GM18951 (cell line): ENCODE data around the gene FAM234B.
"Not testable (repeated sequence)": the region's sequence is repeated elsewhere in the genome, so short reads cannot be mapped to it uniquely, and the experiment has no call there.

Source experiments
- POLR2A ChIP-seq: IDR thresholded peaks from 4 replicates; pipeline ENCODE4 v1.6.1; 2011; ENCODE audit warnings: mild to moderate bottlenecking; ENCODE audit not compliant: insufficient read length, insufficient read depth; ENCODE audit errors: extremely low read depth
- in situ Hi-C: fragments of 300-500 bp; cut with MboI; formaldehyde crosslinking; loops from one replicate; pipeline ENCODE4 v1.12.0; 2022; ENCODE audit warnings: low sequenced_read_pairs, mixed read lengths, inconsistent platforms; ENCODE audit not compliant: unreplicated experiment

The FAM234B gene

GRCh38 chr12:13032164-13032563, 12.0 kb upstream of the FAM234B start:
- in situ Hi-C loops: no loop called here
- no peak for TF ChIP-seq POLR2A

- no peak for TF ChIP-seq POLR2A
- in situ Hi-C loops: no loop called here
Measured at GRCh38 chr12:13033476-13033875, 10.7 kb upstream of the FAM234B start.

GRCh38 chr12:13035335-13035734, 8.8 kb upstream of the FAM234B start:
- in situ Hi-C loops: not testable (repeated sequence)

- no peak for TF ChIP-seq POLR2A
- in situ Hi-C loops: no loop called here
Measured at GRCh38 chr12:13036881-13037280, 7.3 kb upstream of the FAM234B start.

GRCh38 chr12:13038491-13039161, 5.6 kb upstream of the FAM234B start:
- no peak for TF ChIP-seq POLR2A
- in situ Hi-C loops: no loop called here

- in situ Hi-C loops: no loop called here
- TF ChIP-seq POLR2A: no peak
Measured at GRCh38 chr12:13039328-13039956, 4.7 kb upstream of the FAM234B start.

- in situ Hi-C loops: no loop called here
- no peak for TF ChIP-seq POLR2A
Measured at GRCh38 chr12:13041224-13041623, 3.0 kb upstream of the FAM234B start.

- in situ Hi-C loops: no loop called here
- TF ChIP-seq POLR2A: no peak
Measured at GRCh38 chr12:13042666-13043230, 1.4 kb upstream of the FAM234B start.

GRCh38 chr12:13044906-13045299, 722 bp downstream of the FAM234B start:
- TF ChIP-seq POLR2A: no peak
- in situ Hi-C loops: no loop called here

GRCh38 chr12:13045816-13046215, 1.6 kb downstream of the FAM234B start:
- in situ Hi-C loops: no loop called here
- no peak for TF ChIP-seq POLR2A

- TF ChIP-seq POLR2A: no peak
- in situ Hi-C loops: no loop called here
Measured at GRCh38 chr12:13046964-13047363, 2.8 kb downstream of the FAM234B start.

GRCh38 chr12:13049816-13050215, 5.6 kb downstream of the FAM234B start:
- no peak for TF ChIP-seq POLR2A
- in situ Hi-C loops: no loop called here

- in situ Hi-C loops: no loop called here
Measured at GRCh38 chr12:13052421-13052820, 8.2 kb downstream of the FAM234B start.

GRCh38 chr12:13053617-13054016, 9.4 kb downstream of the FAM234B start:
- in situ Hi-C loops: not testable (repeated sequence)

More at GRCh38 chr12:13052421-13052820, 8.2 kb downstream of the FAM234B start:
- TF ChIP-seq POLR2A: no peak
